Ovary (tissue), 9 donors: ENCODE results near the gene ASB7. TPM values are rescaled to one million over a fixed set of nuclear protein-coding genes. Genes with fewer than 3 reads are reported as not detected.

ENCODE experiments used
- DNase-seq, 5 donors: peaks; one replicate each; pipeline ENCODE4 v3.0.0-alpha.2; 2019 to 2020
- H3K27ac ChIP-seq, 2 donors: fragments of 200-600 bp; one replicate each; pipeline versions ENCODE4 v1.5.1 to v1.8.0; 2019 to 2022
- H3K27me3 ChIP-seq: fragments of 200-600 bp; one replicate; pipeline ENCODE4 v1.8.0; 2022
- H3K36me3 ChIP-seq: fragments of 200-600 bp; sonication (generic); one replicate; pipeline ENCODE4 v1.5.1; 2019
- H3K4me1 ChIP-seq: one replicate; pipeline ENCODE4 v1.8.1; 2013; ENCODE audit warnings: mild to moderate bottlenecking, moderate library complexity; ENCODE audit not compliant: insufficient read depth
- H3K4me3 ChIP-seq: fragments of 200-600 bp; sonication (generic); one replicate; pipeline ENCODE4 v1.5.1; 2017
- H3K9me3 ChIP-seq, 2 donors: fragments of 200-600 bp in 1 of 2; sonication (generic) in 1 of 2; one replicate each; pipeline versions ENCODE4 v1.5.1 to v1.8.1; 2013 to 2019; ENCODE audit warnings: mild to moderate bottlenecking in 1 of 2, moderate library complexity in 1 of 2
- CTCF ChIP-seq, 3 donors: fragments of 450-650 bp in 2 of 3; fragments of 200-600 bp in 1 of 3; IDR thresholded peaks; one replicate each; pipeline versions ENCODE4 v1.5.1 to v1.8.0; 2016 to 2022; ENCODE audit warnings: antibody characterized with exemption in 3 of 3, mild to moderate bottlenecking in 1 of 3
- EP300 ChIP-seq: sonication (generic); formaldehyde crosslinking; IDR thresholded peaks from one replicate; pipeline ENCODE4 v1.6.1; 2017; ENCODE audit warnings: antibody characterized with exemption
- POLR2A ChIP-seq: fragments of 450-650 bp; IDR thresholded peaks from one replicate; pipeline ENCODE4 v1.6.1; 2017; ENCODE audit warnings: antibody characterized with exemption, mild to moderate bottlenecking, moderate library complexity
- WGBS, 3 donors: extraction: QIAGEN DNeasy Blood & Tissue Kit in 1 of 3; methylation state at CpG; one replicate each; pipeline versions ENCODE4 v1.1.5 to v1.1.7; 2013 to 2017; 5-methylcytosine and 5-hydroxymethylcytosine counted together
- intact Hi-C, 4 donors: fragments of 100-400 bp; cut with DNase I; formaldehyde crosslinking; loops; one replicate each; pipeline versions ENCODE4 v1.11.0 to v1.15.1; 2022 to 2023
- polyA plus RNA-seq, 2 donors: library from polyadenylated mRNA; stranded (reverse); fragments of 200-250 nt in 1 of 2; fragments of 350-450 nt in 1 of 2; fragmentation: Illumina TruSeq in 1 of 2; extraction: RNeasy Lipid Tissue Mini Kit (QIAGEN cat#74804) in 1 of 2; gene quantifications; one replicate each; pipeline ENCODE4 v1.2.3, GENCODE V29; 2013 to 2014
- total RNA-seq, 7 donors: library from RNA; depleted of rRNA in 2 of 7; stranded (reverse); fragments of >200 nt in 2 of 7; fragmentation: NEBNext Ultra II Directional in 3 of 7; extraction: Animal tissue kit (Norgen Biotek cat#: 25700) in 3 of 7; gene quantifications; one replicate each; pipeline versions ENCODE4 v1.1.0 to v1.2.4, GENCODE V29; 2016 to 2023
- donor health status: DM: no; HTN: no; CAD: no; lungs with moderate emphysema.
- donor health status: DM: no; HTN: no; CAD: no.
- donor health status: Bipolar disorder and iron deficiency.
- donor health status: DM: yes; HTN: yes; CAD: no.
- donor health status: DM: no; HTN: no; CAD: no.
- donor health status: DM: yes; HTN: yes; CAD: no.

ASB7 gene
- total and polyA plus RNA-seq, 9 donors = 5.1 to 13.1 (median 10.4) TPM

- Histone ChIP-seq H3K9me3 (no peaks in the 10 kb centered on the region), H3K27me3 (no peaks in the 10 kb centered on the region), H3K4me1 (peaks cover 25% of the 10 kb centered on the region), H3K4me3 (no peak overlapping the region), H3K27ac (no peak overlapping the region), H3K36me3 (no peaks in the 10 kb centered on the region)
- no peak for TF ChIP-seq POLR2A
- TF ChIP-seq CTCF (IDR thresholded peaks at IDR 0.05) = no peak
- TF ChIP-seq EP300 = no peak
- no peak for DNase-seq
- intact Hi-C loops = no loop called here
Measured at GRCh38 chr15:100690795-100691158, 88.4 kb downstream of the ASB7 start.

- intact Hi-C loops = no loop called here
- peak in 1 of 5 donors; percentile 25 for DNase-seq
- TF ChIP-seq CTCF (IDR thresholded peaks at IDR 0.05) = no peak
- no peak for TF ChIP-seq POLR2A
- no peak for TF ChIP-seq EP300
Measured at GRCh38 chr15:100691321-100691720, 88.9 kb downstream of the ASB7 start.

GRCh38 chr15:100692246-100692645, 89.9 kb downstream of the ASB7 start:
- Histone ChIP-seq H3K4me1 (peaks cover 15% of the 10 kb centered on the region), H3K27ac (no peak overlapping the region), H3K9me3 (no peaks in the 10 kb centered on the region), H3K36me3 (no peaks in the 10 kb centered on the region), H3K4me3 (no peak overlapping the region), H3K27me3 (no peaks in the 10 kb centered on the region)
- intact Hi-C loops = no loop called here
- 79 to 88% (median 82%) methylated on average over 3 of the region's 3 CpGs for WGBS, 3 donors
- TF ChIP-seq POLR2A (no peak), CTCF (IDR thresholded peaks at IDR 0.05) (no peak), EP300 (no peak)
- DNase-seq = peak in 1 of 5 donors; percentile 22

More at GRCh38 chr15:100691321-100691720, 88.9 kb downstream of the ASB7 start:
- H3K36me3 ChIP-seq = no peaks in the 10 kb centered on the region
- H3K4me3 ChIP-seq = no peak overlapping the region
- H3K27me3 ChIP-seq = no peaks in the 10 kb centered on the region
- 94 to 97% (median 96%) methylated on average over 4 of the region's 4 CpGs for WGBS, 3 donors
- H3K9me3 ChIP-seq = no peaks in the 10 kb centered on the region
- no peak overlapping the region for H3K27ac ChIP-seq
- H3K4me1 ChIP-seq = peaks cover 20% of the 10 kb centered on the region

GRCh38 chr15:100692671-100693070, 90.3 kb downstream of the ASB7 start:
- DNase-seq = peak in 1 of 5 donors; percentile 14
- 87 to 95% (median 88%) methylated on average over 7 of the region's 7 CpGs for WGBS, 3 donors
- no peaks in the 10 kb centered on the region for H3K27me3 ChIP-seq
- no peak for TF ChIP-seq POLR2A
- no peak for TF ChIP-seq EP300
- no peak for TF ChIP-seq CTCF (IDR thresholded peaks at IDR 0.05)
- H3K4me3 ChIP-seq = no peak overlapping the region
- no peak overlapping the region for H3K27ac ChIP-seq
- intact Hi-C loops = no loop called here
- no peaks in the 10 kb centered on the region for H3K9me3 ChIP-seq
- no peaks in the 10 kb centered on the region for H3K36me3 ChIP-seq
- peaks cover 15% of the 10 kb centered on the region for H3K4me1 ChIP-seq
